Trophoblast cell (in vitro differentiated cells and primary cell): ENCODE data around the gene DERA.

Experiments
- DNase-seq, 2 donors: peaks; one replicate each; pipeline ENCODE4 v3.0.0-alpha.2; 2016
- H2AFZ ChIP-seq: 2 replicates; pipeline ENCODE4 v1.6.1; 2013; ENCODE audit warnings: low read length, moderate library complexity, mild to moderate bottlenecking; ENCODE audit not compliant: insufficient read depth, poor library complexity
- H2AK5ac ChIP-seq: 2 replicates; pipeline ENCODE4 v1.6.1; 2013; ENCODE audit warnings: mild to moderate bottlenecking, low read length
- H2BK120ac ChIP-seq: 2 replicates; pipeline ENCODE4 v1.6.1; 2013; ENCODE audit warnings: low read length, mild to moderate bottlenecking, moderate library complexity; ENCODE audit not compliant: insufficient read depth, poor library complexity
- H2BK12ac ChIP-seq: 2 replicates; pipeline ENCODE4 v1.6.1; 2013; ENCODE audit warnings: mild to moderate bottlenecking, low read length, moderate library complexity
- H2BK5ac ChIP-seq: 2 replicates; pipeline ENCODE4 v1.6.1; 2013; ENCODE audit warnings: low read length, low read depth, moderate library complexity, mild to moderate bottlenecking; ENCODE audit not compliant: poor library complexity
- H3K14ac ChIP-seq: 2 replicates; pipeline ENCODE4 v1.6.1; 2013; ENCODE audit warnings: mild to moderate bottlenecking, low read length
- H3K18ac ChIP-seq: 2 replicates; pipeline ENCODE4 v1.6.1; 2013; ENCODE audit warnings: mild to moderate bottlenecking, low read length
- H3K23ac ChIP-seq: 2 replicates; pipeline ENCODE4 v1.6.1; 2013; ENCODE audit warnings: low read length
- H3K27ac ChIP-seq: 2 replicates; pipeline ENCODE4 v1.5.1; 2013; ENCODE audit warnings: low read depth, mild to moderate bottlenecking, inconsistent platforms, low read length, moderate library complexity
- H3K27me3 ChIP-seq: 2 replicates; pipeline ENCODE4 v1.6.1; 2013; ENCODE audit warnings: inconsistent platforms, mild to moderate bottlenecking, low read length, moderate library complexity; ENCODE audit not compliant: insufficient read depth
- H3K36me3 ChIP-seq, 2 experiments: 1 replicate in 1 of 2; 2 replicates in 1 of 2; pipeline ENCODE4 v1.6.1; 2013; ENCODE audit warnings: low read length in 2 of 2, mild to moderate bottlenecking in 2 of 2, moderate library complexity in 1 of 2; ENCODE audit not compliant: insufficient read depth in 2 of 2, control insufficient read depth in 1 of 2
- H3K4ac ChIP-seq: 2 replicates; pipeline ENCODE4 v1.6.1; 2013; ENCODE audit warnings: low read depth, mild to moderate bottlenecking, low read length, moderate library complexity
- H3K4me1 ChIP-seq, 2 experiments: 1 replicate in 1 of 2; 2 replicates in 1 of 2; pipeline ENCODE4 v1.6.1; 2013; ENCODE audit warnings: low read length in 2 of 2, mild to moderate bottlenecking in 2 of 2, moderate library complexity in 1 of 2; ENCODE audit not compliant: insufficient read depth in 2 of 2, control insufficient read depth in 1 of 2
- H3K4me2 ChIP-seq: 2 replicates; pipeline ENCODE4 v1.6.1; 2013; ENCODE audit warnings: inconsistent platforms, mild to moderate bottlenecking, low read length, moderate library complexity
- H3K4me3 ChIP-seq: 2 replicates; pipeline ENCODE4 v1.5.1; 2013; ENCODE audit warnings: mild to moderate bottlenecking, low read depth, low read length, inconsistent platforms
- H3K79me1 ChIP-seq: one replicate; pipeline ENCODE4 v1.6.1; 2013; ENCODE audit warnings: low read length
- H3K79me2 ChIP-seq: 2 replicates; pipeline ENCODE4 v1.6.1; 2013; ENCODE audit warnings: low read length, mild to moderate bottlenecking; ENCODE audit not compliant: control insufficient read depth, insufficient read depth, poor library complexity
- H3K9ac ChIP-seq: 2 replicates; pipeline ENCODE4 v1.6.1; 2013; ENCODE audit warnings: mild to moderate bottlenecking, low read length
- H3K9me3 ChIP-seq: 2 replicates; pipeline ENCODE4 v1.6.1; 2013; ENCODE audit warnings: low read depth, mild to moderate bottlenecking, control low read depth, inconsistent platforms, low read length; ENCODE audit not compliant: insufficient read depth
- H4K12ac ChIP-seq: 2 replicates; pipeline ENCODE4 v1.6.1; 2013; ENCODE audit warnings: low read depth, mild to moderate bottlenecking, low read length, moderate library complexity
- H4K8ac ChIP-seq: 2 replicates; pipeline ENCODE4 v1.6.1; 2013; ENCODE audit warnings: low read depth, mild to moderate bottlenecking, low read length, moderate library complexity
- H4K91ac ChIP-seq: one replicate; pipeline ENCODE4 v1.6.1; 2013; ENCODE audit warnings: low read depth, mild to moderate bottlenecking, low read length, moderate library complexity
- WGBS: extraction: QIAGEN DNeasy Blood & Tissue Kit; methylation state at CpG from one replicate; pipeline ENCODE4 v1.1.7; 2013; ENCODE audit warnings: missing lambda C conversion rate; ENCODE audit not compliant: insufficient read length, insufficient coverage; ENCODE audit errors: extremely low coverage; 5-methylcytosine and 5-hydroxymethylcytosine counted together

DERA gene

GRCh38 chr12:16034136-16034817 lies 123.1 kb downstream of the DERA start:
- Histone ChIP-seq H3K27ac (no peak overlapping the region), H2AFZ (no peak overlapping the region), H4K8ac (no peak overlapping the region), H3K36me3 (no peaks in the 10 kb centered on the region), H2BK5ac (no peak overlapping the region), H3K9me3 (no peaks in the 10 kb centered on the region), H3K27me3 (no peaks in the 10 kb centered on the region), H3K4me1 (no peaks in the 10 kb centered on the region), H3K79me2 (no peaks in the 10 kb centered on the region), H4K91ac (no peak overlapping the region), H3K23ac (no peak overlapping the region), H3K4me3 (no peak overlapping the region), H3K4ac (no peak overlapping the region), H3K79me1 (no peaks in the 10 kb centered on the region), H3K14ac (no peak overlapping the region), H2BK120ac (no peak overlapping the region), H2BK12ac (no peak overlapping the region), H3K18ac (no peak overlapping the region), H3K4me2 (no peak overlapping the region), H4K12ac (no peak overlapping the region), H3K9ac (no peak overlapping the region), H2AK5ac (no peak overlapping the region)
- WGBS, result no CpG with 5 or more reads among the region's 5 CpGs
- no peak for DNase-seq

- Histone ChIP-seq H3K9ac (no peak overlapping the region), H3K9me3 (no peaks in the 10 kb centered on the region), H2BK5ac (no peak overlapping the region), H3K79me2 (no peaks in the 10 kb centered on the region), H3K4me2 (no peak overlapping the region), H2BK12ac (no peak overlapping the region), H4K8ac (no peak overlapping the region), H4K12ac (no peak overlapping the region), H4K91ac (no peak overlapping the region), H3K23ac (no peak overlapping the region), H2BK120ac (no peak overlapping the region), H3K36me3 (no peaks in the 10 kb centered on the region), H3K4me3 (no peak overlapping the region), H3K27ac (no peak overlapping the region), H3K79me1 (no peaks in the 10 kb centered on the region), H2AFZ (no peak overlapping the region), H3K27me3 (no peaks in the 10 kb centered on the region), H3K4ac (no peak overlapping the region), H3K18ac (no peak overlapping the region), H3K14ac (no peak overlapping the region), H3K4me1 (no peaks in the 10 kb centered on the region), H2AK5ac (no peak overlapping the region)
- WGBS, result no CpG with 5 or more reads among the region's 3 CpGs
- no peak for DNase-seq
Observed at GRCh38 chr12:16036073-16036472, 124.9 kb downstream of the DERA start.

GRCh38 chr12:16037533-16037932 lies 126.4 kb downstream of the DERA start:
- Histone ChIP-seq H3K9me3 (no peaks in the 10 kb centered on the region), H3K18ac (no peak overlapping the region), H3K4ac (no peak overlapping the region), H2AFZ (no peak overlapping the region), H2AK5ac (no peak overlapping the region), H3K9ac (no peak overlapping the region), H2BK120ac (no peak overlapping the region), H3K79me2 (no peaks in the 10 kb centered on the region), H3K27me3 (no peaks in the 10 kb centered on the region), H3K4me3 (no peak overlapping the region), H3K4me2 (no peak overlapping the region), H4K91ac (no peak overlapping the region), H3K27ac (no peak overlapping the region), H2BK12ac (no peak overlapping the region), H3K14ac (no peak overlapping the region), H4K8ac (no peak overlapping the region), H2BK5ac (no peak overlapping the region), H3K79me1 (no peaks in the 10 kb centered on the region), H3K23ac (no peak overlapping the region), H3K36me3 (no peaks in the 10 kb centered on the region), H4K12ac (no peak overlapping the region), H3K4me1 (no peaks in the 10 kb centered on the region)
- WGBS, result no CpG with 5 or more reads among the region's 6 CpGs
- no peak for DNase-seq

- no peak overlapping the region for H2AFZ ChIP-seq
- H3K14ac ChIP-seq, result no peak overlapping the region
- no peaks in the 10 kb centered on the region for H3K9me3 ChIP-seq
- no peak overlapping the region for H3K4me2 ChIP-seq
- H4K91ac ChIP-seq, result no peak overlapping the region
- H3K4ac ChIP-seq, result no peak overlapping the region
- H3K79me1 ChIP-seq, result no peaks in the 10 kb centered on the region
- no peak for DNase-seq
- H2BK12ac ChIP-seq, result no peak overlapping the region
- H3K23ac ChIP-seq, result no peak overlapping the region
- H3K27ac ChIP-seq, result no peak overlapping the region
- no peak overlapping the region for H2BK5ac ChIP-seq
- H3K27me3 ChIP-seq, result no peaks in the 10 kb centered on the region
- H2AK5ac ChIP-seq, result no peak overlapping the region
- WGBS, result no CpG with 5 or more reads among the region's 1 CpG
- no peaks in the 10 kb centered on the region for H3K79me2 ChIP-seq
- no peak overlapping the region for H4K8ac ChIP-seq
- no peak overlapping the region for H3K18ac ChIP-seq
- no peak overlapping the region for H3K4me3 ChIP-seq
- no peak overlapping the region for H4K12ac ChIP-seq
- no peaks in the 10 kb centered on the region for H3K4me1 ChIP-seq
- H3K9ac ChIP-seq, result no peak overlapping the region
- H2BK120ac ChIP-seq, result no peak overlapping the region
- no peaks in the 10 kb centered on the region for H3K36me3 ChIP-seq
Observed at GRCh38 chr12:16043480-16043879, 132.3 kb downstream of the DERA start.
